ENCODE data around the gene CCDC150. TPM values are rescaled to one million over a fixed set of nuclear protein-coding genes. Genes with fewer than 3 reads are reported as not detected.

CCDC150 gene
- total and polyA plus RNA-seq, 9 of the 15 experiments (the other 6 are each of a cell fraction or from before 2014, with no cell fraction given): 4.4 to 23.1 (median 11.3) TPM

GRCh38 chr2:196639180-196640030 is at the start of gene CCDC150 (continued):
- TF ChIP-seq PRDM10 (IDR thresholded peaks at IDR 0.05; ENCODE audit: partially characterized antibody) (peak; percentile 41), THRA (IDR thresholded peaks at IDR 0.05) (no peak), ZNF134 (CRISPR knock-in tag; conservative IDR thresholded peaks at IDR 0.05) (no peak), ARNT (IDR thresholded peaks at IDR 0.05) (no peak), CREM (IDR thresholded peaks at IDR 0.05; ENCODE audit: low read depth) (peak; percentile 97), ZSCAN29 (IDR thresholded peaks at IDR 0.05) (no peak), ATF6 (CRISPR knock-in tag; IDR thresholded peaks at IDR 0.05) (0 out of 2 replicates have a peak, but pooled peaks have one; percentile 17), NBN (IDR thresholded peaks at IDR 0.05; ENCODE audit: low read depth) (0 out of 2 replicates have a peak, but pooled peaks have one; percentile 43), ZNF274 (IDR thresholded peaks at IDR 0.05; ENCODE audit: borderline replicate concordance, low read depth, low read length) (no peak), CCAR2 (IDR thresholded peaks at IDR 0.05; ENCODE audit: low read depth, low read length) (no peak), HNRNPH1 (optimal IDR thresholded peaks at IDR 0.05; ENCODE audit: low read depth, low read length) (no peak), HDAC3 (IDR thresholded peaks at IDR 0.05; ENCODE audit: borderline replicate concordance, partially characterized antibody) (no peak), XRCC3 (IDR thresholded peaks at IDR 0.05) (no peak), ATF1 (CRISPR knock-in tag; IDR thresholded peaks at IDR 0.05) (peak; percentile 53), ATF1 (tag; IDR thresholded peaks at IDR 0.05) (peak; percentile 96), SUPT5H (IDR thresholded peaks at IDR 0.05) (peak; percentile 63), POLR2A (conservative IDR thresholded peaks at IDR 0.05) (peak; percentile 78), SMARCA4 (IDR thresholded peaks at IDR 0.05) (peak; percentile 33; the same call in 1 of the 2 replicates), TFE3 (CRISPR knock-in tag; IDR thresholded peaks at IDR 0.05) (no peak), CREB3L1 (IDR thresholded peaks at IDR 0.05; ENCODE audit: borderline replicate concordance, low read depth) (peak; percentile 86)

All from K562 (cell line).